GM23338 (cell line): ENCODE data around the gene TRAM2. TPM values are rescaled to one million over a fixed set of nuclear protein-coding genes. Genes with fewer than 3 reads are reported as not detected.
A peak's percentile ranks its signal among the peaks of the same experiment; 100 is the strongest.

Experiments used
- ATAC-seq: fragments of 200-7000 bp; cut with Tn5 transposase; 3 replicates; pipeline ENCODE4 v1.9.1; 2020
- DNase-seq: peaks from one replicate; pipeline ENCODE4 v3.0.0-alpha.2; 2015; ENCODE audit warnings: low spot score
- H2AFZ ChIP-seq: fragments of 200-600 bp; sonication (generic); 2 replicates; pipeline ENCODE4 v1.8.0; 2016; ENCODE audit warnings: antibody characterized with exemption, mild to moderate bottlenecking, moderate library complexity
- H3F3A ChIP-seq: fragments of 200-600 bp; sonication (generic); replicated peaks from 2 replicates; pipeline ENCODE4 v1.8.0; 2017; ENCODE audit warnings: antibody characterized with exemption, mixed run types, low read depth
- H3K27ac ChIP-seq: fragments of 200-600 bp; sonication (generic); 2 replicates; pipeline ENCODE4 v1.6.1; 2016; ENCODE audit warnings: low read depth
- H3K27me3 ChIP-seq: fragments of 200-600 bp; sonication (generic); 2 replicates; pipeline ENCODE4 v1.8.0; 2016; ENCODE audit warnings: mild to moderate bottlenecking, mixed run types, moderate library complexity; ENCODE audit not compliant: insufficient read depth
- H3K36me3 ChIP-seq: fragments of 200-600 bp; sonication (generic); 2 replicates; pipeline ENCODE4 v1.8.0; 2016; ENCODE audit warnings: mild to moderate bottlenecking; ENCODE audit not compliant: insufficient read depth
- H3K4me1 ChIP-seq: fragments of 200-600 bp; sonication (generic); 2 replicates; pipeline ENCODE4 v1.8.0; 2016; ENCODE audit warnings: mild to moderate bottlenecking, moderate library complexity; ENCODE audit not compliant: insufficient read depth
- H3K4me2 ChIP-seq: fragments of 200-600 bp; sonication (generic); 2 replicates; pipeline ENCODE4 v1.7.1; 2017; ENCODE audit warnings: mixed run types
- H3K4me3 ChIP-seq: fragments of 200-600 bp; sonication (generic); 2 replicates; pipeline ENCODE4 v1.6.1; 2016; ENCODE audit warnings: mixed run types
- H3K79me2 ChIP-seq: fragments of 200-600 bp; sonication (generic); replicated peaks from 2 replicates; pipeline ENCODE4 v1.8.0; 2017; ENCODE audit warnings: mild to moderate bottlenecking; ENCODE audit not compliant: insufficient read depth
- H3K9me2 ChIP-seq: fragments of 200-600 bp; sonication (generic); 2 replicates; pipeline ENCODE4 v1.8.0; 2017; ENCODE audit not compliant: insufficient read depth
- H4K20me1 ChIP-seq: fragments of 200-600 bp; sonication (generic); replicated peaks from 2 replicates; pipeline ENCODE4 v1.8.0; 2017; ENCODE audit warnings: mild to moderate bottlenecking; ENCODE audit not compliant: insufficient read depth
- H3K27ac Mint-ChIP-seq: 2 replicates; pipeline ENCODE4 v1.8.0; 2020; ENCODE audit warnings: inconsistent platforms, mild to moderate bottlenecking, moderate library complexity, mixed read lengths
- H3K27me3 Mint-ChIP-seq: 3 replicates; pipeline ENCODE4 v1.8.0; 2022; ENCODE audit warnings: low read depth, mild to moderate bottlenecking, moderate library complexity, mixed read lengths, inconsistent platforms; ENCODE audit not compliant: insufficient read depth, poor library complexity
- H3K36me3 Mint-ChIP-seq: 3 replicates; pipeline ENCODE4 v1.8.0; 2021; ENCODE audit warnings: low read depth, mild to moderate bottlenecking, inconsistent platforms, moderate library complexity, mixed read lengths
- H3K4me1 Mint-ChIP-seq: 3 replicates; pipeline ENCODE4 v1.8.0; 2020; ENCODE audit warnings: mild to moderate bottlenecking, inconsistent platforms, mixed read lengths
- H3K4me3 Mint-ChIP-seq: 3 replicates; pipeline ENCODE4 v1.8.0; 2021; ENCODE audit warnings: moderate library complexity, mild to moderate bottlenecking, inconsistent platforms, mixed read lengths
- H3K9me3 Mint-ChIP-seq: 3 replicates; pipeline ENCODE4 v1.8.0; 2020; ENCODE audit warnings: moderate library complexity, mild to moderate bottlenecking, inconsistent platforms, mixed read lengths
- EZH2 ChIP-seq: fragments of 200-600 bp; sonication (generic); IDR thresholded peaks from one replicate; pipeline ENCODE4 v1.8.0; 2017; ENCODE audit warnings: antibody characterized with exemption, mild to moderate bottlenecking, low read depth; ENCODE audit not compliant: unreplicated experiment
- EZH2phosphoT487 ChIP-seq: fragments of 200-600 bp; sonication (generic); IDR thresholded peaks from one replicate; pipeline ENCODE4 v1.8.1; 2018; ENCODE audit warnings: antibody characterized with exemption; ENCODE audit not compliant: unreplicated experiment
- JUNB ChIP-seq: IDR thresholded peaks from one replicate; pipeline ENCODE4 v1.6.1; 2016; ENCODE audit warnings: antibody characterized with exemption; ENCODE audit not compliant: unreplicated experiment
- NANOG ChIP-seq: IDR thresholded peaks from 2 replicates; pipeline ENCODE4 v1.6.1; 2016; ENCODE audit warnings: antibody characterized with exemption, borderline replicate concordance
- POLR2AphosphoS5 ChIP-seq: IDR thresholded peaks from 2 replicates; pipeline ENCODE4 v1.6.1; 2016; ENCODE audit warnings: antibody characterized with exemption, low read depth
- STAT1 ChIP-seq: IDR thresholded peaks from one replicate; pipeline ENCODE4 v1.6.1; 2016; ENCODE audit warnings: antibody characterized with exemption; ENCODE audit not compliant: unreplicated experiment
- polyA plus RNA-seq: library from polyadenylated mRNA; unstranded; fragments of >200 nt; fragmentation: Nextera tagmentation; extraction: Ambion mirVana; gene quantifications from 2 replicates; pipeline ENCODE4 v1.2.1, GENCODE V29; 2016
- total RNA-seq: library from RNA; depleted of rRNA; stranded (reverse); fragments of >200 nt; shearing (Covaris generic); gene quantifications from 2 replicates; pipeline ENCODE4 v1.2.3, GENCODE V29; 2014
- TF ChIP-seq, protein P1 (sequence below), 2 experiments: fragments of 200-600 bp in 1 of 2; sonication (generic) in 1 of 2; conservative IDR thresholded peaks; 2 replicates each; pipeline versions ENCODE4 v1.5.1 to v1.6.1; 2016 to 2017; ENCODE audit warnings: antibody characterized with exemption in 2 of 2, low read depth in 2 of 2, mild to moderate bottlenecking in 2 of 2, moderate library complexity in 1 of 2
- TF ChIP-seq, protein P2 (sequence below): IDR thresholded peaks from one replicate; pipeline ENCODE4 v1.6.1; 2018; ENCODE audit warnings: antibody characterized with exemption; ENCODE audit not compliant: unreplicated experiment
- TF ChIP-seq, protein P3 (sequence below): IDR thresholded peaks from 2 replicates; pipeline ENCODE4 v1.6.1; 2016; ENCODE audit warnings: antibody characterized with exemption

The TRAM2 gene
- total and polyA plus RNA-seq, 2 experiments from 2014 or later = 4.0 to 14.0 TPM

DNA sequence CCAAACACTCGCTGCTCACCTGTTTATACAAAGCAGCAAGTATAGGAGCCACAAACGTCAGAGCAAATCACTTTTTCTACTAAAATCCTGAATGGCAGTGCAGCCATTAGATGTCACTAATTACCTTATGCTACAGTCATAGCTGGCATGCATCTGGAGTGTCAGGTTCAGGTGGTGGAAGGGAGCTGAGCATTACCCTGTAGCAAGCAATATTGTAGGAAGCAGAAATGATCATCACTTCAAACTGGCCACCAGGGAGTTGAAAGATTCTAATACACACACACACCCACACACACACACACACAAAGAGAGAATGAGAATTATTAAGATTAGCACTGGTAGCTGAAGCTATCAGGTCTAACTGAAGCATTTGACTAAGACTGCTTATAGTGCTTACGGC, 80.9 kb downstream of the TRAM2 start:
- Mint-ChIP-seq H3K27ac (no peak overlapping the region), H3K4me1 (peaks cover 7% of the 10 kb centered on the region; the same call in 2 of the 3 replicates), H3K9me3 (no peaks in the 10 kb centered on the region), H3K4me3 (no peak overlapping the region), H3K36me3 (peaks cover 12% of the 10 kb centered on the region; the same call in 2 of the 3 replicates), H3K27me3 (peaks cover 14% of the 10 kb centered on the region)
- H3F3A ChIP-seq = no peaks in the 10 kb centered on the region
- no peak overlapping the region for H2AFZ ChIP-seq
- H3K27ac ChIP-seq = no peak overlapping the region
- H3K27me3 ChIP-seq = no peaks in the 10 kb centered on the region
- H3K79me2 ChIP-seq = no peaks in the 10 kb centered on the region
- H3K4me2 ChIP-seq = no peak overlapping the region
- H4K20me1 ChIP-seq = no peaks in the 10 kb centered on the region; the same call in 1 of the 2 replicates
- no peaks in the 10 kb centered on the region for H3K9me2 ChIP-seq
- no peak for DNase-seq
- no peak overlapping the region for H3K4me3 ChIP-seq
- no peaks in the 10 kb centered on the region for H3K36me3 ChIP-seq
- no peaks in the 10 kb centered on the region for H3K4me1 ChIP-seq
- TF ChIP-seq STAT1 = no peak
- TF ChIP-seq, protein P1, sequence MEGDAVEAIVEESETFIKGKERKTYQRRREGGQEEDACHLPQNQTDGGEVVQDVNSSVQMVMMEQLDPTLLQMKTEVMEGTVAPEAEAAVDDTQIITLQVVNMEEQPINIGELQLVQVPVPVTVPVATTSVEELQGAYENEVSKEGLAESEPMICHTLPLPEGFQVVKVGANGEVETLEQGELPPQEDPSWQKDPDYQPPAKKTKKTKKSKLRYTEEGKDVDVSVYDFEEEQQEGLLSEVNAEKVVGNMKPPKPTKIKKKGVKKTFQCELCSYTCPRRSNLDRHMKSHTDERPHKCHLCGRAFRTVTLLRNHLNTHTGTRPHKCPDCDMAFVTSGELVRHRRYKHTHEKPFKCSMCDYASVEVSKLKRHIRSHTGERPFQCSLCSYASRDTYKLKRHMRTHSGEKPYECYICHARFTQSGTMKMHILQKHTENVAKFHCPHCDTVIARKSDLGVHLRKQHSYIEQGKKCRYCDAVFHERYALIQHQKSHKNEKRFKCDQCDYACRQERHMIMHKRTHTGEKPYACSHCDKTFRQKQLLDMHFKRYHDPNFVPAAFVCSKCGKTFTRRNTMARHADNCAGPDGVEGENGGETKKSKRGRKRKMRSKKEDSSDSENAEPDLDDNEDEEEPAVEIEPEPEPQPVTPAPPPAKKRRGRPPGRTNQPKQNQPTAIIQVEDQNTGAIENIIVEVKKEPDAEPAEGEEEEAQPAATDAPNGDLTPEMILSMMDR (conservative IDR thresholded peaks at IDR 0.05; ENCODE audit: low read depth in 2 of 2) = 0 out of 4 replicates have a peak, but pooled peaks of 1 of the 2 experiments have one; percentile 11
- ATAC-seq = no peak

DNA sequence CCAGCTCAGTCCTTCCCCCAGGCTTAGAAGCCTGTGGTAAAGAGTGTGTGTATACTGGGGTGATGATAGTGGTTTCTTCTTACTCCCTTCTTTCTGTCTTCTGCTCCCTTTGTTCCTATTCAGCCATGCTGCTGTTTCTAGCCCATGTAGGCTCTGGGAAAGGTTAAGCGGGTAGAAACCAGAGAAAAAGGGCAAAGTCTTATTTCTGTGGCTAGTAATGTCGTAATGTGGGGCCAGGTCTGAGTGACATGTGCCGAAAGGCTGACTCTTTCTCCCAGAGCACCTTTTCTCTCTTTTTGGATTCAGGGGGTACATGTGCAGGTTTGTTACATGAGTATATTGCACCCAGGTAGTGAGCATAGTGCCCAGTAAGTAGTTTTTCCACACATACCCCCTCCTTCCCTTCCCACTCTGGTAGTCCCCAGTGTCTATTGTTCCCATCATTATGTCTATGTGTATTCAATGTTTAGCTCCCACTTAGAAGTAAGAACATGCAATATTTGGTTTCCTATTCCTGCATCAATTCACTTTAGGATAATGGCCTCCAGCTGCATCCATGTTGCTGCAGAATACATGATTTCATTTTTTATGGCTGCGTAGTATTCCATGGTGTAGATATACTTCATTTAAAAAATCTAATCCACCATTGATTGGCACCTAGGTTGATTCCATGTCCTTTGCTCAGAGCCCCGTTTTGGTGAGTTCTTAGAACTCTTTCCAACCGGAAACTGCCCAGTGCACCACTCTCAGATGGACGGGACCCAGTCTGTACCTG, 82.4 kb downstream of the TRAM2 start:
- ATAC-seq (no peak), DNase-seq (no peak)
- peaks cover 6% of the 10 kb centered on the region for H3K27me3 Mint-ChIP-seq
- H3K4me1 ChIP-seq = no peaks in the 10 kb centered on the region
- no peak overlapping the region for H3K27ac Mint-ChIP-seq
- no peaks in the 10 kb centered on the region; the same call in 1 of the 2 replicates for H4K20me1 ChIP-seq
- H3K36me3 ChIP-seq = no peaks in the 10 kb centered on the region
- H3K4me2 ChIP-seq = no peak overlapping the region
- H3K36me3 Mint-ChIP-seq = peaks cover 12% of the 10 kb centered on the region; the same call in 2 of the 3 replicates
- no peak overlapping the region for H2AFZ ChIP-seq
- H3K4me1 Mint-ChIP-seq = peaks cover 7% of the 10 kb centered on the region; the same call in 2 of the 3 replicates
- H3K79me2 ChIP-seq = no peaks in the 10 kb centered on the region
- no peaks in the 10 kb centered on the region for H3K27me3 ChIP-seq
- no peaks in the 10 kb centered on the region for H3K9me3 Mint-ChIP-seq
- no peak overlapping the region for H3K27ac ChIP-seq
- H3K4me3 ChIP-seq = no peak overlapping the region
- H3K9me2 ChIP-seq = no peaks in the 10 kb centered on the region
- H3F3A ChIP-seq = no peaks in the 10 kb centered on the region
- no peak overlapping the region for H3K4me3 Mint-ChIP-seq
- TF ChIP-seq POLR2AphosphoS5 (no peak), STAT1 (no peak), EZH2phosphoT487 (no peak), JUNB (no peak), EZH2 (no peak), NANOG (no peak)
- TF ChIP-seq, protein P2, sequence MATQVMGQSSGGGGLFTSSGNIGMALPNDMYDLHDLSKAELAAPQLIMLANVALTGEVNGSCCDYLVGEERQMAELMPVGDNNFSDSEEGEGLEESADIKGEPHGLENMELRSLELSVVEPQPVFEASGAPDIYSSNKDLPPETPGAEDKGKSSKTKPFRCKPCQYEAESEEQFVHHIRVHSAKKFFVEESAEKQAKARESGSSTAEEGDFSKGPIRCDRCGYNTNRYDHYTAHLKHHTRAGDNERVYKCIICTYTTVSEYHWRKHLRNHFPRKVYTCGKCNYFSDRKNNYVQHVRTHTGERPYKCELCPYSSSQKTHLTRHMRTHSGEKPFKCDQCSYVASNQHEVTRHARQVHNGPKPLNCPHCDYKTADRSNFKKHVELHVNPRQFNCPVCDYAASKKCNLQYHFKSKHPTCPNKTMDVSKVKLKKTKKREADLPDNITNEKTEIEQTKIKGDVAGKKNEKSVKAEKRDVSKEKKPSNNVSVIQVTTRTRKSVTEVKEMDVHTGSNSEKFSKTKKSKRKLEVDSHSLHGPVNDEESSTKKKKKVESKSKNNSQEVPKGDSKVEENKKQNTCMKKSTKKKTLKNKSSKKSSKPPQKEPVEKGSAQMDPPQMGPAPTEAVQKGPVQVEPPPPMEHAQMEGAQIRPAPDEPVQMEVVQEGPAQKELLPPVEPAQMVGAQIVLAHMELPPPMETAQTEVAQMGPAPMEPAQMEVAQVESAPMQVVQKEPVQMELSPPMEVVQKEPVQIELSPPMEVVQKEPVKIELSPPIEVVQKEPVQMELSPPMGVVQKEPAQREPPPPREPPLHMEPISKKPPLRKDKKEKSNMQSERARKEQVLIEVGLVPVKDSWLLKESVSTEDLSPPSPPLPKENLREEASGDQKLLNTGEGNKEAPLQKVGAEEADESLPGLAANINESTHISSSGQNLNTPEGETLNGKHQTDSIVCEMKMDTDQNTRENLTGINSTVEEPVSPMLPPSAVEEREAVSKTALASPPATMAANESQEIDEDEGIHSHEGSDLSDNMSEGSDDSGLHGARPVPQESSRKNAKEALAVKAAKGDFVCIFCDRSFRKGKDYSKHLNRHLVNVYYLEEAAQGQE = no peak
- TF ChIP-seq, protein P1 (conservative IDR thresholded peaks at IDR 0.05; ENCODE audit: low read depth in 2 of 2) = no peak
- TF ChIP-seq, protein P3, sequence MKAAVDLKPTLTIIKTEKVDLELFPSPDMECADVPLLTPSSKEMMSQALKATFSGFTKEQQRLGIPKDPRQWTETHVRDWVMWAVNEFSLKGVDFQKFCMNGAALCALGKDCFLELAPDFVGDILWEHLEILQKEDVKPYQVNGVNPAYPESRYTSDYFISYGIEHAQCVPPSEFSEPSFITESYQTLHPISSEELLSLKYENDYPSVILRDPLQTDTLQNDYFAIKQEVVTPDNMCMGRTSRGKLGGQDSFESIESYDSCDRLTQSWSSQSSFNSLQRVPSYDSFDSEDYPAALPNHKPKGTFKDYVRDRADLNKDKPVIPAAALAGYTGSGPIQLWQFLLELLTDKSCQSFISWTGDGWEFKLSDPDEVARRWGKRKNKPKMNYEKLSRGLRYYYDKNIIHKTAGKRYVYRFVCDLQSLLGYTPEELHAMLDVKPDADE = no peak
